ENCODE measurements around the gene AKT2. TPM values are rescaled to one million over a fixed set of nuclear protein-coding genes. Genes with fewer than 3 reads are reported as not detected.

The AKT2 gene
- polyA plus RNA-seq, 1 donor from 2014 or later: 131 TPM

DNA sequence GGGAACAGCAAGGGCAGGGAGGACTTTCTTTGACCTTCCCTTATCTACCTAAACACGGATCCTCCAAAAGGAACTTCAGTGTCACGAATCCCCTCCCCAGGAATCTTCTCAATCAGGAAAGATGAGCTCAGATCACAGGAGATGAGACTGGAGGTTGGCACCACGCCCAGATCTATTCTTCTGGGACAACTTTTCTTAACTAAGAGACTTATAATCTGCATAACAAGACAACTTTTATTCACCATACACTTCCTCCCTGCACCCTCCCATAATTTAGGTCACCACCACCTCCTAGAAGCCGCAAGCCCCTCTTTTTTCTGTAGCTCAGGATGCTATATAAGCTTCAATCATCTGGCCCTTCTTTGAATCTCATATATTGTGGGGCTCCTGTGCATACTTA, 19.2 kb upstream of the AKT2 start:
- Histone ChIP-seq H3K9ac (ENCODE audit: low read length) (no peak overlapping the region), H3K27me3 (ENCODE audit: insufficient read depth, low read depth, low read length) (no peaks in the 10 kb centered on the region), H2AFZ (ENCODE audit: low read depth, low read length) (no peak overlapping the region), H4K20me1 (ENCODE audit: insufficient read depth) (no peaks in the 10 kb centered on the region), H3K27ac (ENCODE audit: low read length) (no peak overlapping the region), H3K4me3 (ENCODE audit: low read length) (no peak overlapping the region), H3K79me2 (replicated peaks; ENCODE audit: insufficient read depth, low read length) (no peaks in the 10 kb centered on the region), H3F3A (ENCODE audit: insufficient read depth, low read length, poor library complexity, severe bottlenecking) (no peaks in the 10 kb centered on the region), H3K36me3 (ENCODE audit: insufficient read depth, low read length) (no peaks in the 10 kb centered on the region), H3K9me2 (ENCODE audit: insufficient read depth, low read length) (no peaks in the 10 kb centered on the region), H3K9me3 (ENCODE audit: low read length) (no peaks in the 10 kb centered on the region), H3K4me2 (ENCODE audit: low read length) (no peak overlapping the region)
- TF ChIP-seq, protein P1, sequence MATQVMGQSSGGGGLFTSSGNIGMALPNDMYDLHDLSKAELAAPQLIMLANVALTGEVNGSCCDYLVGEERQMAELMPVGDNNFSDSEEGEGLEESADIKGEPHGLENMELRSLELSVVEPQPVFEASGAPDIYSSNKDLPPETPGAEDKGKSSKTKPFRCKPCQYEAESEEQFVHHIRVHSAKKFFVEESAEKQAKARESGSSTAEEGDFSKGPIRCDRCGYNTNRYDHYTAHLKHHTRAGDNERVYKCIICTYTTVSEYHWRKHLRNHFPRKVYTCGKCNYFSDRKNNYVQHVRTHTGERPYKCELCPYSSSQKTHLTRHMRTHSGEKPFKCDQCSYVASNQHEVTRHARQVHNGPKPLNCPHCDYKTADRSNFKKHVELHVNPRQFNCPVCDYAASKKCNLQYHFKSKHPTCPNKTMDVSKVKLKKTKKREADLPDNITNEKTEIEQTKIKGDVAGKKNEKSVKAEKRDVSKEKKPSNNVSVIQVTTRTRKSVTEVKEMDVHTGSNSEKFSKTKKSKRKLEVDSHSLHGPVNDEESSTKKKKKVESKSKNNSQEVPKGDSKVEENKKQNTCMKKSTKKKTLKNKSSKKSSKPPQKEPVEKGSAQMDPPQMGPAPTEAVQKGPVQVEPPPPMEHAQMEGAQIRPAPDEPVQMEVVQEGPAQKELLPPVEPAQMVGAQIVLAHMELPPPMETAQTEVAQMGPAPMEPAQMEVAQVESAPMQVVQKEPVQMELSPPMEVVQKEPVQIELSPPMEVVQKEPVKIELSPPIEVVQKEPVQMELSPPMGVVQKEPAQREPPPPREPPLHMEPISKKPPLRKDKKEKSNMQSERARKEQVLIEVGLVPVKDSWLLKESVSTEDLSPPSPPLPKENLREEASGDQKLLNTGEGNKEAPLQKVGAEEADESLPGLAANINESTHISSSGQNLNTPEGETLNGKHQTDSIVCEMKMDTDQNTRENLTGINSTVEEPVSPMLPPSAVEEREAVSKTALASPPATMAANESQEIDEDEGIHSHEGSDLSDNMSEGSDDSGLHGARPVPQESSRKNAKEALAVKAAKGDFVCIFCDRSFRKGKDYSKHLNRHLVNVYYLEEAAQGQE (IDR thresholded peaks at IDR 0.05; ENCODE audit: borderline replicate concordance): no peak
- TF ChIP-seq TAF1 (IDR thresholded peaks at IDR 0.05; ENCODE audit: low read depth) (no peak), SMC3 (conservative IDR thresholded peaks at IDR 0.05; ENCODE audit: poor library complexity) (no peak), POLR2AphosphoS5 (IDR thresholded peaks at IDR 0.05) (no peak)
- TF ChIP-seq, protein P2, sequence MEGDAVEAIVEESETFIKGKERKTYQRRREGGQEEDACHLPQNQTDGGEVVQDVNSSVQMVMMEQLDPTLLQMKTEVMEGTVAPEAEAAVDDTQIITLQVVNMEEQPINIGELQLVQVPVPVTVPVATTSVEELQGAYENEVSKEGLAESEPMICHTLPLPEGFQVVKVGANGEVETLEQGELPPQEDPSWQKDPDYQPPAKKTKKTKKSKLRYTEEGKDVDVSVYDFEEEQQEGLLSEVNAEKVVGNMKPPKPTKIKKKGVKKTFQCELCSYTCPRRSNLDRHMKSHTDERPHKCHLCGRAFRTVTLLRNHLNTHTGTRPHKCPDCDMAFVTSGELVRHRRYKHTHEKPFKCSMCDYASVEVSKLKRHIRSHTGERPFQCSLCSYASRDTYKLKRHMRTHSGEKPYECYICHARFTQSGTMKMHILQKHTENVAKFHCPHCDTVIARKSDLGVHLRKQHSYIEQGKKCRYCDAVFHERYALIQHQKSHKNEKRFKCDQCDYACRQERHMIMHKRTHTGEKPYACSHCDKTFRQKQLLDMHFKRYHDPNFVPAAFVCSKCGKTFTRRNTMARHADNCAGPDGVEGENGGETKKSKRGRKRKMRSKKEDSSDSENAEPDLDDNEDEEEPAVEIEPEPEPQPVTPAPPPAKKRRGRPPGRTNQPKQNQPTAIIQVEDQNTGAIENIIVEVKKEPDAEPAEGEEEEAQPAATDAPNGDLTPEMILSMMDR (IDR thresholded peaks at IDR 0.05; ENCODE audit: poor library complexity, severe bottlenecking): no peak

DNA sequence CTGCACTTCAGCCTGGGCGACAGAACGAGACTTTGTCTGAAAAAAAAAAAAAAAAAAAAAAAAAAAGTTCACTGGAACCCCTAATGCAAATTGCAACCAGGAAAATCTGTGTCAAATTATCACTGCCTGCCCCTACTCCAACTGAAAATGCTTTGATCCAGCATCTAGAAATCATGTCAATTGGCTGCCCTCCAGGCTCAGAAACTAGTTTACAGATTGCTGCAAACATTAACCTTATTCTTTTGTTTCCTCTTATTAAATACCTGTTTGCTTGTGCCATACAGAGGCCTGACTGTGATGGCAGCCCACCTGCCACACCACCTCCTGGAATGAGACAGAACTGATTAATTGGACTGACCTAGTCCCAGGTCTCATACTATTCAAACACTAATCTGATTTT, 18.6 kb upstream of the AKT2 start:
- Histone ChIP-seq H3K9ac (ENCODE audit: low read length) (no peak overlapping the region), H3K79me2 (replicated peaks; ENCODE audit: insufficient read depth, low read length) (no peaks in the 10 kb centered on the region), H3K4me2 (ENCODE audit: low read length) (no peak overlapping the region), H3K9me2 (ENCODE audit: insufficient read depth, low read length) (no peaks in the 10 kb centered on the region), H4K20me1 (ENCODE audit: insufficient read depth) (no peaks in the 10 kb centered on the region), H3K36me3 (ENCODE audit: insufficient read depth, low read length) (no peaks in the 10 kb centered on the region), H2AFZ (ENCODE audit: low read depth, low read length) (no peak overlapping the region), H3K4me3 (ENCODE audit: low read length) (no peak overlapping the region), H3K27me3 (ENCODE audit: insufficient read depth, low read depth, low read length) (no peaks in the 10 kb centered on the region), H3K9me3 (ENCODE audit: low read length) (no peaks in the 10 kb centered on the region), H3K27ac (ENCODE audit: low read length) (no peak overlapping the region), H3F3A (ENCODE audit: insufficient read depth, low read length, poor library complexity, severe bottlenecking) (no peaks in the 10 kb centered on the region)
- TF ChIP-seq, protein P2 (IDR thresholded peaks at IDR 0.05; ENCODE audit: poor library complexity, severe bottlenecking): no peak
- TF ChIP-seq MXI1 (conservative IDR thresholded peaks at IDR 0.05; ENCODE audit: poor library complexity, severe bottlenecking) (no peak), SMC3 (conservative IDR thresholded peaks at IDR 0.05; ENCODE audit: poor library complexity) (no peak), RAD21 (conservative IDR thresholded peaks at IDR 0.05) (no peak), EP300 (conservative IDR thresholded peaks at IDR 0.05; ENCODE audit: poor library complexity, severe bottlenecking) (no peak), TAF1 (IDR thresholded peaks at IDR 0.05; ENCODE audit: low read depth) (no peak), EZH2 (IDR thresholded peaks at IDR 0.05; ENCODE audit: borderline replicate concordance, insufficient read depth, low read length, poor library complexity, severe bottlenecking) (no peak), POLR2AphosphoS5 (IDR thresholded peaks at IDR 0.05) (no peak)
- TF ChIP-seq, protein P1 (IDR thresholded peaks at IDR 0.05; ENCODE audit: borderline replicate concordance): no peak

All from neural cell (in vitro differentiated cells).